ENCODE results near the gene RTKN.
"Not testable (repeated sequence)": the region's sequence is repeated elsewhere in the genome, so short reads cannot be mapped to it uniquely, and the experiment has no call there.

The RTKN gene

GRCh38 chr2:74441690-74442482 lies at the start of gene RTKN:
RTKN (minus strand) TSS chr2:74441937; CDS start chr2:74441816, 121 bp downstream.
- in situ Hi-C loops (cut with MboI; ENCODE audit: low sequenced_read_pairs) = no loop called here

- in situ Hi-C loops (cut with MboI; ENCODE audit: low sequenced_read_pairs) = loop anchor here (10.0 kb wide), 1 partner anchor 95 kb away; no protein-coding TSS in a partner anchor
Observed at GRCh38 chr2:74489906-74490305, 48.2 kb upstream of the RTKN start.

- in situ Hi-C loops (cut with MboI; ENCODE audit: low sequenced_read_pairs) = loop anchor here (10.0 kb wide), 1 partner anchor 96 kb away; no protein-coding TSS in a partner anchor
Observed at GRCh38 chr2:74488643-74489481, 47.1 kb upstream of the RTKN start.

- in situ Hi-C loops (cut with MboI; ENCODE audit: low sequenced_read_pairs) = loop anchor here (10.0 kb wide), 1 partner anchor 99 kb away; no protein-coding TSS in a partner anchor
Observed at GRCh38 chr2:74486141-74486540, 44.4 kb upstream of the RTKN start.

- in situ Hi-C loops (cut with MboI; ENCODE audit: low sequenced_read_pairs) = loop anchor here (10.0 kb wide), 1 partner anchor 101 kb away; no protein-coding TSS in a partner anchor
Observed at GRCh38 chr2:74483675-74484164, 42.0 kb upstream of the RTKN start.

GRCh38 chr2:74482801-74483674 lies 41.3 kb upstream of the RTKN start, which contains the start of the genes CCDC142 and TTC31:
CCDC142 (minus strand) TSS chr2:74482998; CDS start chr2:74482837, 161 bp downstream.
TTC31 (plus strand) TSS chr2:74483081; CDS start chr2:74483096, 15 bp downstream.
- in situ Hi-C loops (cut with MboI; ENCODE audit: low sequenced_read_pairs) = loop anchor here (10.0 kb wide), 1 partner anchor 102 kb away; no protein-coding TSS in a partner anchor

- in situ Hi-C loops (cut with MboI; ENCODE audit: low sequenced_read_pairs) = loop anchor here (10.0 kb wide), 1 partner anchor 103 kb away; no protein-coding TSS in a partner anchor
Observed at GRCh38 chr2:74481961-74482800, 40.4 kb upstream of the RTKN start.

GRCh38 chr2:74481431-74481830 lies 39.7 kb upstream of the RTKN start:
- in situ Hi-C loops (cut with MboI; ENCODE audit: low sequenced_read_pairs) = loop anchor here (10.0 kb wide), 1 partner anchor 103 kb away; no protein-coding TSS in a partner anchor

- in situ Hi-C loops (cut with MboI; ENCODE audit: low sequenced_read_pairs) = no loop called here
Observed at GRCh38 chr2:74474899-74475298, 33.2 kb upstream of the RTKN start.

- in situ Hi-C loops (cut with MboI; ENCODE audit: low sequenced_read_pairs) = no loop called here
Observed at GRCh38 chr2:74474481-74474880, 32.7 kb upstream of the RTKN start.

- in situ Hi-C loops (cut with MboI; ENCODE audit: low sequenced_read_pairs) = no loop called here
Observed at GRCh38 chr2:74472945-74473258, 31.2 kb upstream of the RTKN start.

- in situ Hi-C loops (cut with MboI; ENCODE audit: low sequenced_read_pairs) = no loop called here
Observed at GRCh38 chr2:74472086-74472944, 30.6 kb upstream of the RTKN start, which contains the start of gene MRPL53. MRPL53 (minus strand) TSS chr2:74472680; CDS start chr2:74472660, 20 bp downstream.

GRCh38 chr2:74471332-74472065 lies 29.8 kb upstream of the RTKN start:
- in situ Hi-C loops (cut with MboI; ENCODE audit: low sequenced_read_pairs) = no loop called here

- in situ Hi-C loops (cut with MboI; ENCODE audit: low sequenced_read_pairs) = not testable (repeated sequence)
Observed at GRCh38 chr2:74470742-74471141, 29.0 kb upstream of the RTKN start.

GRCh38 chr2:74464406-74464805 lies 22.7 kb upstream of the RTKN start:
- in situ Hi-C loops (cut with MboI; ENCODE audit: low sequenced_read_pairs) = no loop called here

GRCh38 chr2:74462786-74463105 lies 21.0 kb upstream of the RTKN start:
- in situ Hi-C loops (cut with MboI; ENCODE audit: low sequenced_read_pairs) = no loop called here

GRCh38 chr2:74462054-74462785 lies 20.5 kb upstream of the RTKN start:
- in situ Hi-C loops (cut with MboI; ENCODE audit: low sequenced_read_pairs) = no loop called here

All from HL-60/S4 treated with retinoic acid at 250 ng/mL for 4 days and 3 days (cell line).